Vagina (tissue), 2 donors: Measurements from ENCODE around the gene NPTX1. TPM values are rescaled to one million over a fixed set of nuclear protein-coding genes. Genes with fewer than 3 reads are reported as not detected.

Experiments used
- DNase-seq, 2 donors: peaks; one replicate each; pipeline ENCODE4 v3.0.0-alpha.2; 2017; ENCODE audit errors: extremely low spot score in 2 of 2
- H3K27ac ChIP-seq: fragments of 200-600 bp; sonication (generic); one replicate; pipeline ENCODE4 v1.5.1; 2019
- H3K27me3 ChIP-seq: fragments of 200-600 bp; sonication (generic); one replicate; pipeline ENCODE4 v1.5.1; 2019
- H3K36me3 ChIP-seq, 2 donors: fragments of 200-600 bp; sonication (generic); one replicate each; pipeline ENCODE4 v1.5.1; 2017 to 2019
- H3K4me1 ChIP-seq: fragments of 200-600 bp; sonication (generic); one replicate; pipeline ENCODE4 v1.5.1; 2019
- H3K4me3 ChIP-seq, 2 donors: fragments of 200-600 bp; sonication (generic); 1 replicate in 1 of 2; 2 replicates in 1 of 2; pipeline ENCODE4 v1.5.1; 2016 to 2019
- H3K9me3 ChIP-seq: fragments of 200-600 bp; sonication (generic); one replicate; pipeline ENCODE4 v1.5.1; 2019
- POLR2A ChIP-seq, 2 donors: fragments of 450-650 bp; IDR thresholded peaks; one replicate each; pipeline ENCODE4 v1.6.1; 2017; ENCODE audit warnings: antibody characterized with exemption in 2 of 2, mild to moderate bottlenecking in 2 of 2, moderate library complexity in 2 of 2
- POLR2AphosphoS5 ChIP-seq, 2 donors: sonication (generic); formaldehyde crosslinking; IDR thresholded peaks; one replicate each; pipeline ENCODE4 v1.9.0; 2017; ENCODE audit warnings: antibody characterized with exemption in 2 of 2, mild to moderate bottlenecking in 2 of 2, low read depth in 1 of 2; ENCODE audit not compliant: insufficient read depth in 1 of 2
- intact Hi-C: fragments of 100-400 bp; cut with DNase I; formaldehyde crosslinking; loops from one replicate; pipeline ENCODE4 v1.15.1; 2023
- total RNA-seq: library from RNA; depleted of rRNA; stranded (reverse); fragments of >200 nt; gene quantifications from one replicate; pipeline ENCODE4 v1.2.3, GENCODE V29; 2016
- TF ChIP-seq, protein P1 (sequence below), 3 experiments: fragments of 450-650 bp in 2 of 3; fragments of 200-600 bp in 1 of 3; sonication (generic) in 1 of 3; IDR thresholded peaks; one replicate each; pipeline ENCODE4 v1.5.1; 2017 to 2019; ENCODE audit warnings: antibody characterized with exemption in 3 of 3, mild to moderate bottlenecking in 2 of 3, moderate library complexity in 2 of 3

NPTX1 gene
- total RNA-seq, 1 donor from 2014 or later, result 0.49 TPM

- intact Hi-C loops, result no loop called here
- peaks cover 48% of the 10 kb centered on the region for H3K4me1 ChIP-seq
- H3K27ac ChIP-seq, result no peak overlapping the region
Observed at GRCh38 chr17:80478487-80479245, 2.3 kb upstream of the NPTX1 start.

DNA sequence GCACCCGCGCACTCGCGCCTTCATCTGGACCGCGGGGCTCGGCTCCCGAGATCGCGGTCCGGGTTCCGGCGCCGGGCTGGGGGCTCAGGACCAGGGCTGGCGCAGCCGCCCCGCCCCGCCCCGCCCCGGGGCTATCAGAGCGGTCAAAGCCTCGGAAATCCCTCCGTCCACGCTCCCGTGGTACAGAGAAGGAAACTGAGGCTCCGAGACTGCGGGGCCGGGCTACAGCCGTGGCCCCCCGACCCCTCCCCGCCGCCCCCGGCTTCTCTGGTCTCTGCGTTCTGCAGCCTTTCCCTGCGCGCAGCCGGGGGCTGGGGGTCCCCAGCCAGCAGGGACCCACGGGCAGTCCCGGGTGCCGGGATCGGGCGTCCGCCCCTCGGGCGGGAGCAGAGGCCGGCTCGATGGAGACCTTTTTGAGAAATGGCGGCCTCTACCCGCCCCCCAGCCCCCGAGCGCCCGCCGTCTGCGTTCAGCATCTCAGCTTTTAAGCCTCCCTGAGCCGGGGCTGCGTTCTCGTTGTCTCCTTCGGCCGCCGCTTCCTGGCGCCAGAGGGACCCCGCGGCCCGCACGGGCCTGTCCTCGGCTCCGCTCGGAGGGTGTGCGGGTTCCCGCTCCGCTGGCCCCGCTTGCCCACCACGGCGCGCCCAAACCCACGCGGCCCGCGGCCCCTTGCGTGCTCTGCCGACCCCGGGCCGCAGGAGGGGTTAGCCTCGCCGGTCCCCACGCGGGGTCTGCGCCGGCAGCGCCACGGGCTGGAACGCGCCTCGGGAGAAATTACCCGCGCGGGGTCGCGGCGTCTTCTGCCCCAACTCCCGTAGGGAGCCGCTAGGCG is 1.5 kb upstream of the NPTX1 start:
- H3K9me3 ChIP-seq, result no peaks in the 10 kb centered on the region
- peak overlapping the region; percentile 18 to 37 for H3K4me3 ChIP-seq
- H3K27me3 ChIP-seq, result peaks cover 34% of the 10 kb centered on the region
- no peaks in the 10 kb centered on the region for H3K36me3 ChIP-seq
- TF ChIP-seq POLR2AphosphoS5 (IDR thresholded peaks at IDR 0.05; ENCODE audit: insufficient read depth in 1 of 2, low read depth in 1 of 2) (no peak), POLR2A (IDR thresholded peaks at IDR 0.05) (no peak)
- TF ChIP-seq, protein P1, sequence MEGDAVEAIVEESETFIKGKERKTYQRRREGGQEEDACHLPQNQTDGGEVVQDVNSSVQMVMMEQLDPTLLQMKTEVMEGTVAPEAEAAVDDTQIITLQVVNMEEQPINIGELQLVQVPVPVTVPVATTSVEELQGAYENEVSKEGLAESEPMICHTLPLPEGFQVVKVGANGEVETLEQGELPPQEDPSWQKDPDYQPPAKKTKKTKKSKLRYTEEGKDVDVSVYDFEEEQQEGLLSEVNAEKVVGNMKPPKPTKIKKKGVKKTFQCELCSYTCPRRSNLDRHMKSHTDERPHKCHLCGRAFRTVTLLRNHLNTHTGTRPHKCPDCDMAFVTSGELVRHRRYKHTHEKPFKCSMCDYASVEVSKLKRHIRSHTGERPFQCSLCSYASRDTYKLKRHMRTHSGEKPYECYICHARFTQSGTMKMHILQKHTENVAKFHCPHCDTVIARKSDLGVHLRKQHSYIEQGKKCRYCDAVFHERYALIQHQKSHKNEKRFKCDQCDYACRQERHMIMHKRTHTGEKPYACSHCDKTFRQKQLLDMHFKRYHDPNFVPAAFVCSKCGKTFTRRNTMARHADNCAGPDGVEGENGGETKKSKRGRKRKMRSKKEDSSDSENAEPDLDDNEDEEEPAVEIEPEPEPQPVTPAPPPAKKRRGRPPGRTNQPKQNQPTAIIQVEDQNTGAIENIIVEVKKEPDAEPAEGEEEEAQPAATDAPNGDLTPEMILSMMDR (IDR thresholded peaks at IDR 0.05), result no peak
- H3K27ac ChIP-seq, result no peak overlapping the region
- no peak for DNase-seq
- peaks cover 48% of the 10 kb centered on the region for H3K4me1 ChIP-seq
- intact Hi-C loops, result no loop called here

More at GRCh38 chr17:80478487-80479245, 2.3 kb upstream of the NPTX1 start:
- TF ChIP-seq POLR2AphosphoS5 (IDR thresholded peaks at IDR 0.05; ENCODE audit: insufficient read depth in 1 of 2, low read depth in 1 of 2) (no peak), POLR2A (IDR thresholded peaks at IDR 0.05) (no peak)
- TF ChIP-seq, protein P1 (IDR thresholded peaks at IDR 0.05), result no peak
- Histone ChIP-seq H3K36me3 (no peaks in the 10 kb centered on the region), H3K9me3 (no peaks in the 10 kb centered on the region), H3K4me3 (peak overlapping the region; percentile 18 to 37), H3K27me3 (peaks cover 34% of the 10 kb centered on the region)
- no peak for DNase-seq

GRCh38 chr17:80476877-80477646 is 655 bp upstream of the NPTX1 start:
- Histone ChIP-seq H3K9me3 (no peaks in the 10 kb centered on the region), H3K27me3 (peaks cover 34% of the 10 kb centered on the region), H3K27ac (no peak overlapping the region), H3K4me1 (peaks cover 48% of the 10 kb centered on the region), H3K4me3 (peak overlapping the region; percentile 18 to 30), H3K36me3 (no peaks in the 10 kb centered on the region)
- TF ChIP-seq POLR2AphosphoS5 (IDR thresholded peaks at IDR 0.05; ENCODE audit: insufficient read depth in 1 of 2, low read depth in 1 of 2) (no peak), POLR2A (IDR thresholded peaks at IDR 0.05) (no peak)
- TF ChIP-seq, protein P1 (IDR thresholded peaks at IDR 0.05), result no peak
- intact Hi-C loops, result no loop called here
- DNase-seq, result no peak

GRCh38 chr17:80474961-80475909 is 1.2 kb downstream of the NPTX1 start:
- Histone ChIP-seq H3K4me1 (peaks cover 48% of the 10 kb centered on the region), H3K4me3 (peak overlapping the region; percentile 22 to 30), H3K9me3 (no peaks in the 10 kb centered on the region), H3K27me3 (peaks cover 31% of the 10 kb centered on the region), H3K36me3 (no peaks in the 10 kb centered on the region), H3K27ac (no peak overlapping the region)
- intact Hi-C loops, result no loop called here
- no peak for TF ChIP-seq POLR2A (IDR thresholded peaks at IDR 0.05)
- no peak for TF ChIP-seq POLR2AphosphoS5 (IDR thresholded peaks at IDR 0.05; ENCODE audit: insufficient read depth in 1 of 2, low read depth in 1 of 2)
- TF ChIP-seq, protein P1 (IDR thresholded peaks at IDR 0.05), result no peak
- DNase-seq, result no peak
